Measurements from ENCODE around the gene AHCYL2.
A peak's percentile ranks its signal among the peaks of the same experiment; 100 is the strongest.
"Not testable (repeated sequence)": the region's sequence is repeated elsewhere in the genome, so short reads cannot be mapped to it uniquely, and the experiment has no call there.

AHCYL2 gene

GRCh38 chr7:129244220-129244619 is 19.4 kb downstream of the AHCYL2 start:
- DNase-seq (ENCODE audit: low spot score): no peak

- no peak for DNase-seq (ENCODE audit: low spot score)
Measured at GRCh38 chr7:129245533-129245932, 20.7 kb downstream of the AHCYL2 start.

- no peak for DNase-seq (ENCODE audit: low spot score)
Measured at GRCh38 chr7:129247087-129247486, 22.3 kb downstream of the AHCYL2 start.

GRCh38 chr7:129252128-129252527 is 27.3 kb downstream of the AHCYL2 start:
- no peak for DNase-seq (ENCODE audit: low spot score)

GRCh38 chr7:129252603-129253002 is 27.8 kb downstream of the AHCYL2 start:
- DNase-seq (ENCODE audit: low spot score): not testable (repeated sequence)

GRCh38 chr7:129255800-129256199 is 31.0 kb downstream of the AHCYL2 start:
- no peak for DNase-seq (ENCODE audit: low spot score)

- DNase-seq (ENCODE audit: low spot score): no peak
Measured at GRCh38 chr7:129256221-129256620, 31.4 kb downstream of the AHCYL2 start.

- DNase-seq (ENCODE audit: low spot score): no peak
Measured at GRCh38 chr7:129257168-129257567, 32.3 kb downstream of the AHCYL2 start.

- no peak for DNase-seq (ENCODE audit: low spot score)
Measured at GRCh38 chr7:129258649-129259389, 34.0 kb downstream of the AHCYL2 start.

- peak; percentile 67 for DNase-seq (ENCODE audit: low spot score)
Measured at GRCh38 chr7:129262324-129262723, 37.5 kb downstream of the AHCYL2 start.

GRCh38 chr7:129263168-129263567 is 38.3 kb downstream of the AHCYL2 start:
- DNase-seq (ENCODE audit: low spot score): no peak

GRCh38 chr7:129264534-129264933 is 39.7 kb downstream of the AHCYL2 start:
- no peak for DNase-seq (ENCODE audit: low spot score)

- no peak for DNase-seq (ENCODE audit: low spot score)
Measured at GRCh38 chr7:129265328-129265727, 40.5 kb downstream of the AHCYL2 start.

GRCh38 chr7:129266181-129266580 is 41.4 kb downstream of the AHCYL2 start:
- no peak for DNase-seq (ENCODE audit: low spot score)

GRCh38 chr7:129270077-129270476 is 45.2 kb downstream of the AHCYL2 start:
- DNase-seq (ENCODE audit: low spot score): no peak

- peak; percentile 50 for DNase-seq (ENCODE audit: low spot score)
Measured at GRCh38 chr7:129271500-129272355, 46.9 kb downstream of the AHCYL2 start.

GRCh38 chr7:129273936-129274335 is 49.1 kb downstream of the AHCYL2 start:
- no peak for DNase-seq (ENCODE audit: low spot score)

- no peak for DNase-seq (ENCODE audit: low spot score)
Measured at GRCh38 chr7:129277629-129278028, 52.8 kb downstream of the AHCYL2 start.

- no peak for DNase-seq (ENCODE audit: low spot score)
Measured at GRCh38 chr7:129278688-129279087, 53.9 kb downstream of the AHCYL2 start.

- DNase-seq (ENCODE audit: low spot score): no peak
Measured at GRCh38 chr7:129279757-129280156, 54.9 kb downstream of the AHCYL2 start.

- DNase-seq (ENCODE audit: low spot score): no peak
Measured at GRCh38 chr7:129281163-129281562, 56.3 kb downstream of the AHCYL2 start.

- no peak for DNase-seq (ENCODE audit: low spot score)
Measured at GRCh38 chr7:129282865-129283264, 58.0 kb downstream of the AHCYL2 start.

- no peak for DNase-seq (ENCODE audit: low spot score)
Measured at GRCh38 chr7:129283936-129284335, 59.1 kb downstream of the AHCYL2 start.

Data from SW480 (cell line).